PC-9 (cell line): ENCODE data around the gene DNAJC30. TPM values are rescaled to one million over a fixed set of nuclear protein-coding genes. Genes with fewer than 3 reads are reported as not detected.

ENCODE experiments used
- BruUV-seq: library from RNA; stranded (reverse); fragments of 400-500 nt; replicated peaks from 2 replicates; lab custom pipeline; 2021; lab: Mats Ljungman, UMichigan
- CTCF ChIA-PET: fragments of 300-600 bp; sonication (Branson Sonifier 250); formaldehyde crosslinking; loops from one replicate; lab custom pipeline; 2022; ENCODE audit warnings: antibody characterized with exemption; lab: Charles Lee
- POLR2A ChIA-PET: fragments of 300-600 bp; sonication (Branson Sonifier 250); formaldehyde crosslinking; loops from one replicate; lab custom pipeline; 2022; ENCODE audit warnings: antibody characterized with exemption; ENCODE audit not compliant: unreplicated experiment; lab: Charles Lee
- DNase-seq, 2 experiments: peaks; one replicate each; pipeline versions ENCODE4 v3.0.0 to v3.0.0-alpha.2; 2015 to 2022; ENCODE audit warnings: mixed read lengths in 1 of 2
- H2AFZ ChIP-seq: fragments of 200-600 bp; sonication (generic); 2 replicates; pipeline ENCODE4 v1.8.1; 2017; ENCODE audit warnings: antibody characterized with exemption
- H3F3A ChIP-seq: fragments of 200-600 bp; sonication (generic); 2 replicates; pipeline ENCODE4 v1.8.1; 2017; ENCODE audit warnings: antibody characterized with exemption, mild to moderate bottlenecking, low read depth; ENCODE audit not compliant: insufficient read depth
- H3K27ac ChIP-seq: fragments of 200-600 bp; sonication (generic); 2 replicates; pipeline ENCODE4 v1.6.1; 2016; ENCODE audit warnings: mixed run types
- H3K27me3 ChIP-seq: fragments of 200-600 bp; sonication (generic); 2 replicates; pipeline ENCODE4 v1.6.1; 2016; ENCODE audit warnings: low read depth, mixed run types; ENCODE audit not compliant: insufficient read depth
- H3K36me3 ChIP-seq: fragments of 200-600 bp; sonication (generic); 2 replicates; pipeline ENCODE4 v1.6.1; 2016; ENCODE audit warnings: low read depth, mixed run types
- H3K4me1 ChIP-seq: fragments of 200-600 bp; sonication (generic); replicated peaks from 2 replicates; pipeline ENCODE4 v1.6.1; 2016; ENCODE audit warnings: mixed run types; ENCODE audit not compliant: insufficient read depth
- H3K4me2 ChIP-seq: fragments of 200-600 bp; sonication (generic); 2 replicates; pipeline ENCODE4 v1.6.1; 2017; ENCODE audit warnings: mixed run types
- H3K4me3 ChIP-seq: fragments of 200-600 bp; sonication (generic); 2 replicates; pipeline ENCODE4 v1.6.1; 2016; ENCODE audit warnings: mixed run types
- H3K79me2 ChIP-seq: fragments of 200-600 bp; sonication (generic); 2 replicates; pipeline ENCODE4 v1.6.1; 2017; ENCODE audit warnings: low read depth, mixed run types
- H3K9me2 ChIP-seq: fragments of 200-600 bp; sonication (generic); 2 replicates; pipeline ENCODE4 v1.8.1; 2017; ENCODE audit warnings: mild to moderate bottlenecking; ENCODE audit not compliant: insufficient read depth
- H3K9me3 ChIP-seq: fragments of 200-600 bp; sonication (generic); 2 replicates; pipeline ENCODE4 v1.8.1; 2016; ENCODE audit warnings: low read depth; ENCODE audit not compliant: insufficient read depth
- H4K20me1 ChIP-seq: fragments of 200-600 bp; sonication (generic); 2 replicates; pipeline ENCODE4 v1.8.1; 2017; ENCODE audit not compliant: insufficient read depth
- CTCF ChIP-seq: fragments of 200-600 bp; sonication (generic); conservative IDR thresholded peaks from 2 replicates; pipeline ENCODE4 v1.6.1; 2017; ENCODE audit warnings: mixed run types, antibody characterized with exemption, mild to moderate bottlenecking, moderate library complexity
- EZH2 ChIP-seq: fragments of 200-600 bp; sonication (generic); IDR thresholded peaks from 2 replicates; pipeline ENCODE4 v1.8.0; 2017; ENCODE audit warnings: antibody characterized with exemption, low read depth
- intact Hi-C: fragments of 100-400 bp; cut with micrococcal nuclease; formaldehyde crosslinking; loops from one replicate; pipeline ENCODE4 v1.10.0; 2022; ENCODE audit not compliant: unreplicated experiment
- total RNA-seq: library from RNA; stranded (reverse); gene quantifications from 2 replicates; pipeline ENCODE4 v1.2.3, GENCODE V29; 2021

Gene DNAJC30
- total RNA-seq, 1 experiment from 2014 or later: 9.5 TPM

GRCh38 chr7:73700069-73700423 is 16.8 kb upstream of the DNAJC30 start:
- no peak for DNase-seq
- POLR2A ChIA-PET: no interaction called here
- Histone ChIP-seq H2AFZ (no peak overlapping the region), H3K27ac (no peak overlapping the region), H3K4me2 (no peak overlapping the region), H4K20me1 (0 out of 2 replicates have a peak, but pooled peaks cover 14% of the 10 kb centered on the region), H3K79me2 (no peaks in the 10 kb centered on the region), H3K4me1 (peaks cover 1% of the 10 kb centered on the region), H3K9me3 (no peaks in the 10 kb centered on the region), H3F3A (peaks cover 60% of the 10 kb centered on the region), H3K9me2 (no peaks in the 10 kb centered on the region), H3K36me3 (peaks cover 16% of the 10 kb centered on the region; the same call in 1 of the 2 replicates), H3K4me3 (no peak overlapping the region), H3K27me3 (no peaks in the 10 kb centered on the region)
- TF ChIP-seq EZH2: no peak
- no peak for TF ChIP-seq CTCF
- CTCF ChIA-PET: no interaction called here
- intact Hi-C loops: no loop called here
- no TSS peak for BruUV-seq

DNA sequence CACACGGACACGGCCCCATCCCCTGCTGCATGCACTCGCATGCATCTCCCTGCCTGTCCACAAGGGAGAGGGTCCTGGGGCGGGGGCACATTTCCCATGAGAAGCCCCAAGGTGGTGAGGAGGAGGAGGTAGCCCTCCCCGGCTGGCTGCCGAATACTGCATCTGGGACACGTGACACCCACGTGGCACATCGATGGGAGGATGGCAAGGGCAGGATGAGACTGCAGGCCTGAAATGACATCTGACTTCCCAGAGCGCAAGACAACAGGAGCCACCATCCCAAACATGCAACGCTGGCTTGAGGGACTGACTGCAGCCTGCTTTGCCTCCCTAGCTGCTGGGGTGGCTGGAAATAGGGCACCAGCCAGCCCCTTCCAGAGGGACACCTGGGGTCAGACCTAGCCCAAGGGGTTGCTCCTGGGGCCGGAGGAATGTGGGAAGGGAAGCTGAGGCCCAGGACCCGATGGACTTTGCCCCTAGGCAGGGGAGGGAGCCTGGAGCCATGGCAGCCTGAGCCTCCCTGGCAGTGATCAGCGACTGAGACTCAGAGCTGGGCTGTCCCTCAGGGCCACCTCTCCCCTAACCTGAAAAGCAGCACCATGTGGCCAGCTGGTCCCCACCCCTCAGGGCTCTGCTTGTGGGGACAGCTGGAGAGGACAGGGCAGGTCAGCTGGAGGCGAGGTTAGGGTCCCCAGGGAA is 16.3 kb upstream of the DNAJC30 start:
- Histone ChIP-seq H3K27me3 (no peaks in the 10 kb centered on the region), H3F3A (peaks cover 56% of the 10 kb centered on the region), H3K27ac (no peak overlapping the region), H3K9me3 (no peaks in the 10 kb centered on the region), H3K9me2 (no peaks in the 10 kb centered on the region), H4K20me1 (0 out of 2 replicates have a peak, but pooled peaks cover 14% of the 10 kb centered on the region), H3K36me3 (peaks cover 14% of the 10 kb centered on the region; the same call in 1 of the 2 replicates), H3K4me3 (no peak overlapping the region), H3K4me2 (no peak overlapping the region), H3K79me2 (no peaks in the 10 kb centered on the region), H3K4me1 (no peaks in the 10 kb centered on the region), H2AFZ (no peak overlapping the region)
- POLR2A ChIA-PET: no interaction called here
- CTCF ChIA-PET: no interaction called here
- peak in 1 of 2 experiments; percentile 16 for DNase-seq
- TF ChIP-seq CTCF (no peak), EZH2 (no peak)
- intact Hi-C loops: no loop called here
- no TSS peak for BruUV-seq

- POLR2A ChIA-PET: no interaction called here
- no peaks in the 10 kb centered on the region for H3K9me3 ChIP-seq
- peak in 1 of 2 experiments; percentile 25 for DNase-seq
- no peak overlapping the region for H2AFZ ChIP-seq
- H3K36me3 ChIP-seq: 0 out of 2 replicates have a peak, but pooled peaks cover 9% of the 10 kb centered on the region
- TF ChIP-seq EZH2: no peak
- no peak for TF ChIP-seq CTCF
- H3K4me3 ChIP-seq: no peak overlapping the region
- H3K27ac ChIP-seq: no peak overlapping the region
- no peaks in the 10 kb centered on the region for H3K27me3 ChIP-seq
- no peak overlapping the region for H3K4me2 ChIP-seq
- peaks cover 52% of the 10 kb centered on the region for H3F3A ChIP-seq
- H3K4me1 ChIP-seq: no peaks in the 10 kb centered on the region
- H3K79me2 ChIP-seq: no peaks in the 10 kb centered on the region
- no TSS peak for BruUV-seq
- CTCF ChIA-PET: interaction anchor here (0.6 kb wide), 4 partner anchors 23 to 86 kb away, joined by 4 read pairs; no protein-coding TSS in a partner anchor
- H4K20me1 ChIP-seq: 0 out of 2 replicates have a peak, but pooled peaks cover 14% of the 10 kb centered on the region
- no peaks in the 10 kb centered on the region for H3K9me2 ChIP-seq
- intact Hi-C loops: no loop called here
Measured at GRCh38 chr7:73698410-73698809, 15.2 kb upstream of the DNAJC30 start.
